ENCODE measurements around the gene SNAPC2.

The SNAPC2 gene

GRCh38 chr19:7940841-7941240, 20.7 kb downstream of the SNAPC2 start:
- DNase-seq (ENCODE audit: low read depth): no peak
- TF ChIP-seq, protein P1, sequence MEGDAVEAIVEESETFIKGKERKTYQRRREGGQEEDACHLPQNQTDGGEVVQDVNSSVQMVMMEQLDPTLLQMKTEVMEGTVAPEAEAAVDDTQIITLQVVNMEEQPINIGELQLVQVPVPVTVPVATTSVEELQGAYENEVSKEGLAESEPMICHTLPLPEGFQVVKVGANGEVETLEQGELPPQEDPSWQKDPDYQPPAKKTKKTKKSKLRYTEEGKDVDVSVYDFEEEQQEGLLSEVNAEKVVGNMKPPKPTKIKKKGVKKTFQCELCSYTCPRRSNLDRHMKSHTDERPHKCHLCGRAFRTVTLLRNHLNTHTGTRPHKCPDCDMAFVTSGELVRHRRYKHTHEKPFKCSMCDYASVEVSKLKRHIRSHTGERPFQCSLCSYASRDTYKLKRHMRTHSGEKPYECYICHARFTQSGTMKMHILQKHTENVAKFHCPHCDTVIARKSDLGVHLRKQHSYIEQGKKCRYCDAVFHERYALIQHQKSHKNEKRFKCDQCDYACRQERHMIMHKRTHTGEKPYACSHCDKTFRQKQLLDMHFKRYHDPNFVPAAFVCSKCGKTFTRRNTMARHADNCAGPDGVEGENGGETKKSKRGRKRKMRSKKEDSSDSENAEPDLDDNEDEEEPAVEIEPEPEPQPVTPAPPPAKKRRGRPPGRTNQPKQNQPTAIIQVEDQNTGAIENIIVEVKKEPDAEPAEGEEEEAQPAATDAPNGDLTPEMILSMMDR (IDR thresholded peaks at IDR 0.05; ENCODE audit: insufficient read depth, low read depth, low read length, missing control alignments): no peak
- H3K4me3 ChIP-seq (ENCODE audit: low read depth, low read length): no peak overlapping the region

DNA sequence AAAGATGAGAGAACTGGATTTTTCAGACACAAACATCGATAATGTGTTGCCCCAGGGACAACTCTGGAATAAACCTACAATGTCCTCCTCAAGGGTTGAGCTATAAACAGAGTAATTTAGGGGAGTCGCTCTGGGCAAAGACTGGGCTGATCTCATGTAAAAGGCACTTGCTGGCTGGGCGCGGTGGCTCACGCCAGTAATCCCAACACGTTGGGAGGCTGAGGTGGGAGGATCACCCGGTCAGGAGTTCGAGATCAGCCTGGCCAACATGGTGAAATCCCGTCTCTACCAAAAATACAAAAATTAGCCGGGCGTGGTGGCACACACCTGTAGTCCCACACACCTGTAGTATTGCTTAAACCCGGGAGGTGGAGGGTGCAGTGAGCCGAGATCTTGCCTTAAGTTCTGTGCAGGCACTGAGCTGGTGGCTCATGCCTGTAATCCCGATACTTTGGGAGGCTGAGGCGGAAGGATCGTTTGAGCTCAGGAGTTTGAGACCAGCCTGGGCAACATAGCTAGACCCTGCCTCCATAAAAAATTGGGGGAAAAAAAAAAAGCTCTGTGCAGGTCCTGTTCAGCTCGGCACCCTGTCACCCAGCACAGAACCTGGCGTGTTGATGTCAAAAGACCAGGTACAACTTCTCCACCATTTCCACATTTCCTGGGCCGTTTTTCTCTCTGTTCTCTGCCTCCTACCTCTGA, 21.9 kb downstream of the SNAPC2 start:
- DNase-seq (ENCODE audit: low read depth): no peak
- TF ChIP-seq, protein P1 (IDR thresholded peaks at IDR 0.05; ENCODE audit: insufficient read depth, low read depth, low read length, missing control alignments): no peak
- peak overlapping the region; percentile 96 for H3K4me3 ChIP-seq (ENCODE audit: low read depth, low read length)

GRCh38 chr19:7942981-7943443, 22.9 kb downstream of the SNAPC2 start:
- peak overlapping the region; percentile 96 for H3K4me3 ChIP-seq (ENCODE audit: low read depth, low read length)
- peak; percentile 34 for DNase-seq (ENCODE audit: low read depth)
- TF ChIP-seq, protein P1 (IDR thresholded peaks at IDR 0.05; ENCODE audit: insufficient read depth, low read depth, low read length, missing control alignments): no peak

DNA sequence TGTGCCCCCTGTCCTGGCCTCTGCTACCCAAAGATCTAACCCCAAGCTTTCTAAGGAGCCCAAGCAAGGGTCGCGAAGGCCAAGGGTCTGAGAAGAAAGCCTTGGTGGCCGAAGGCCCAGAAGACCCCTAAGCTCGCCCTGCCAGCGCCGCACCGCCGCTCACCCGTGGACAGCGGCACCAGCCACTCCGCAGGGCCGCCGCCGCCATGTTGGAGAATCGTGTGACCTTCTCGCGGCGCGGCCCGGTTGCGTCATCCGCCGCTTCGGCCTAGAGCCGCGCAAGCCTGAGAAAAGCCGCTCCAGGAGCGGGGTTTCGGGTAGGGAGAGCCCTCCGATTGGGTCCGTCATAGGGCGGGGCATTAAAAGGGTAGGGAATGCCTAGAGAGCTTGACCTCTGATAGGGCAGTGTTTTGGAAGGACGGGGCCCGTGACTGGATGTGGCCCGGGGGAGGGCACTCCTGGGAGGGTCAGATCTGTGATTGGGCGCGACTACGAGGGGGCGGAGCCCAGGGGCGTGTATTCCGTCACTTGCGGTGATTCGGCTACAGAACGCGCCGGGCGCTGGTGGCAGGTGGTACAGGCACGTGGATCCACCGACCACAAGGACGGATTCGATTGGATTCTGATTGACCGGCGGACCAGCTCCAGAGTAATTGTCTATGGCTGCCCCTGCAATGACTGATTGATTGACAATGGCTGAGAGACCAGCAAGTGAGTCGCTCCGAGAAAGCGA, 23.5 kb downstream of the SNAPC2 start, which contains the start of gene TIMM44:
Gene TIMM44, minus strand, starts transcription at position 223 of the 733 bp plus-strand sequence. Its CDS starts 15 bp downstream, at position 208.
- DNase-seq (ENCODE audit: low read depth): peak; percentile 100
- TF ChIP-seq, protein P1 (IDR thresholded peaks at IDR 0.05; ENCODE audit: insufficient read depth, low read depth, low read length, missing control alignments): no peak
- H3K4me3 ChIP-seq (ENCODE audit: low read depth, low read length): peak within 1 kb of the TSS; percentile 96

DNA sequence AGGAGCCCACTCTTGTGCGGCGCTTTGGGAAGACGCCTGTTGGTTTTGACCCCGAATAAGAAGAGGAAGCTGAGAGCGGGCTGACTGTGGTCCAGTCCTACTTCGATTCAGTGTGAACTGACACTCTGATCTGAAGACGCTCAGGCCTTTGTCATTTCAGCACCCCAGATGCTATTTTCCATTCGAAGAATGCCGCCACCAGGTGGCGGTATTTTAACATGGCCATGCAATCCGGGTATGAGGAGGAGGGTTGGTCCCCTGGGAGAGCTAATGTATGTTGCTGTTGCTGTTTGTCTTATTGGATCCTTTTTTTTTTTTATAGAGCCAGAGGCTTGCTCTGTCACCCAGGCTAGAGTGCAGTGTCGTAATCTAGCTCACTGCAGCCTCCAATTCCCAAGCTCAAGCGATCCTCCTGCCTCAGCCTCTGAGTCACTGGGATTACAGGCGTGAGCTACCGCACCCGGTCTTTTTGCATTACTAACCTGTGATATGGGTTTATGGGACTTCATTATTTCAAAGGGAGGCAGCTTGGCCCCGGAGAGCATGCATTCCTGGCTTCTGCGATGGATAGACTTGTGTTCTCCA, 24.1 kb downstream of the SNAPC2 start:
- H3K4me3 ChIP-seq (ENCODE audit: low read depth, low read length): peak overlapping the region; percentile 63
- peak; percentile 94 for DNase-seq (ENCODE audit: low read depth)
- TF ChIP-seq, protein P1 (IDR thresholded peaks at IDR 0.05; ENCODE audit: insufficient read depth, low read depth, low read length, missing control alignments): peak; percentile 76

GRCh38 chr19:7947939-7948338, 27.8 kb downstream of the SNAPC2 start:
- no peak overlapping the region for H3K4me3 ChIP-seq (ENCODE audit: low read depth, low read length)
- TF ChIP-seq, protein P1 (IDR thresholded peaks at IDR 0.05; ENCODE audit: insufficient read depth, low read depth, low read length, missing control alignments): no peak
- DNase-seq (ENCODE audit: low read depth): no peak
